Embryonic facial prominence (tissue), 1 donor: ENCODE data around the gene SNTG2.
"Not testable (repeated sequence)": the region's sequence is repeated elsewhere in the genome, so short reads cannot be mapped to it uniquely, and the experiment has no call there.

Experiments used
- DNase-seq: peaks from one replicate; pipeline ENCODE4 v3.0.0-alpha.2; 2016; ENCODE audit errors: extremely low spot score

SNTG2 gene

GRCh38 chr2:950080-950966, at the start of gene SNTG2:
TSS of gene SNTG2 (plus strand) at chr2:950849. CDS start at chr2:950997, 148 bp downstream.
- no peak for DNase-seq

GRCh38 chr2:902584-902983, 48.1 kb upstream of the SNTG2 start:
- DNase-seq = no peak

- DNase-seq = no peak
These were observed 47.3 kb upstream of the SNTG2 start for GRCh38 chr2:903223-903900.

- DNase-seq = no peak
These were observed 46.2 kb upstream of the SNTG2 start for GRCh38 chr2:904246-905024.

GRCh38 chr2:905091-905832, 45.4 kb upstream of the SNTG2 start:
- DNase-seq = no peak

GRCh38 chr2:905833-906140, 44.9 kb upstream of the SNTG2 start:
- DNase-seq = no peak

GRCh38 chr2:907706-908105, 42.9 kb upstream of the SNTG2 start:
- DNase-seq = no peak

- no peak for DNase-seq
These were observed 42.1 kb upstream of the SNTG2 start for GRCh38 chr2:908568-908967.

- not testable (repeated sequence) for DNase-seq
These were observed 40.8 kb upstream of the SNTG2 start for GRCh38 chr2:909764-910379.

- DNase-seq = no peak
These were observed 40.0 kb upstream of the SNTG2 start for GRCh38 chr2:910698-911097.

- no peak for DNase-seq
These were observed 34.7 kb upstream of the SNTG2 start for GRCh38 chr2:915979-916378.

GRCh38 chr2:916935-917334, 33.7 kb upstream of the SNTG2 start:
- no peak for DNase-seq

- DNase-seq = no peak
These were observed 31.0 kb upstream of the SNTG2 start for GRCh38 chr2:919672-920071.

- DNase-seq = no peak
These were observed 30.1 kb upstream of the SNTG2 start for GRCh38 chr2:920573-920972.

GRCh38 chr2:920999-921398, 29.6 kb upstream of the SNTG2 start:
- DNase-seq = no peak

GRCh38 chr2:922185-922584, 28.5 kb upstream of the SNTG2 start:
- no peak for DNase-seq

- DNase-seq = no peak
These were observed 26.6 kb upstream of the SNTG2 start for GRCh38 chr2:923832-924601.

- DNase-seq = no peak
These were observed 25.9 kb upstream of the SNTG2 start for GRCh38 chr2:924701-925100.

GRCh38 chr2:925309-925708, 25.3 kb upstream of the SNTG2 start:
- DNase-seq = no peak

GRCh38 chr2:925711-926110, 24.9 kb upstream of the SNTG2 start:
- no peak for DNase-seq
